HL-60 (cell line): Measurements from ENCODE around the gene CORO1A.

Experiments used
- GABPA ChIP-seq: IDR thresholded peaks from 2 replicates; pipeline ENCODE4 v1.6.1; 2012; ENCODE audit warnings: low read depth
- POLR2AphosphoS5 ChIP-seq: IDR thresholded peaks from 2 replicates; pipeline ENCODE4 v1.6.1; 2012; ENCODE audit warnings: low read depth
- TF ChIP-seq, protein P1 (sequence below): IDR thresholded peaks from one replicate; pipeline ENCODE4 v1.5.1; 2011; ENCODE audit warnings: low read length, control low read depth, inconsistent platforms; ENCODE audit not compliant: insufficient read depth

DNA sequence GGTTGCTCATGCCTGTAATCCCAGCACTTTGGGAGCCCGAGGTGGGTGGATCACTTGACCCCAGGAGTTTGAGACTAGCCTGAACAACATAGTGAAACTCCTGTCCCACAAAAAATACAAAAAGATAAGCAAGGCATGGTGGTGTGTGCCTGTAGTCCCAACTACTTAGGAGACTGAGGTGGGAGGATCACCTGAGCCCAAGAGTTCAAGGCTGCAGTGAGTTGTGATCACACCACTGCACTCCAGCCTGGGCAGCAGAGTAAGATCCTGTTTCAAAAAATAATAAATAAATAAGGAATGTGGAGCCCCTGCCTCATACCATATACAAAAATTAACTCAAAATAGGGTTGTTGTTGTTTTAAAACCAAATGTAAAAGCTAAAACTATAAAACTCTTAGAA is 26.2 kb upstream of the CORO1A start:
- TF ChIP-seq, protein P1, sequence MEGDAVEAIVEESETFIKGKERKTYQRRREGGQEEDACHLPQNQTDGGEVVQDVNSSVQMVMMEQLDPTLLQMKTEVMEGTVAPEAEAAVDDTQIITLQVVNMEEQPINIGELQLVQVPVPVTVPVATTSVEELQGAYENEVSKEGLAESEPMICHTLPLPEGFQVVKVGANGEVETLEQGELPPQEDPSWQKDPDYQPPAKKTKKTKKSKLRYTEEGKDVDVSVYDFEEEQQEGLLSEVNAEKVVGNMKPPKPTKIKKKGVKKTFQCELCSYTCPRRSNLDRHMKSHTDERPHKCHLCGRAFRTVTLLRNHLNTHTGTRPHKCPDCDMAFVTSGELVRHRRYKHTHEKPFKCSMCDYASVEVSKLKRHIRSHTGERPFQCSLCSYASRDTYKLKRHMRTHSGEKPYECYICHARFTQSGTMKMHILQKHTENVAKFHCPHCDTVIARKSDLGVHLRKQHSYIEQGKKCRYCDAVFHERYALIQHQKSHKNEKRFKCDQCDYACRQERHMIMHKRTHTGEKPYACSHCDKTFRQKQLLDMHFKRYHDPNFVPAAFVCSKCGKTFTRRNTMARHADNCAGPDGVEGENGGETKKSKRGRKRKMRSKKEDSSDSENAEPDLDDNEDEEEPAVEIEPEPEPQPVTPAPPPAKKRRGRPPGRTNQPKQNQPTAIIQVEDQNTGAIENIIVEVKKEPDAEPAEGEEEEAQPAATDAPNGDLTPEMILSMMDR, result no peak
- no peak for TF ChIP-seq GABPA
- no peak for TF ChIP-seq POLR2AphosphoS5
